Fibroblast of skin of right biceps (primary cell): ENCODE measurements around the gene VAC14.
A peak's percentile ranks its signal among the peaks of the same experiment; 100 is the strongest.
"Not testable (repeated sequence)": the region's sequence is repeated elsewhere in the genome, so short reads cannot be mapped to it uniquely, and the experiment has no call there.

Experiments
- DNase-seq: peaks from one replicate; pipeline ENCODE4 v3.0.0-alpha.2; 2013

Gene VAC14

GRCh38 chr16:70758786-70759185, 42.2 kb downstream of the VAC14 start:
- no peak for DNase-seq

DNA sequence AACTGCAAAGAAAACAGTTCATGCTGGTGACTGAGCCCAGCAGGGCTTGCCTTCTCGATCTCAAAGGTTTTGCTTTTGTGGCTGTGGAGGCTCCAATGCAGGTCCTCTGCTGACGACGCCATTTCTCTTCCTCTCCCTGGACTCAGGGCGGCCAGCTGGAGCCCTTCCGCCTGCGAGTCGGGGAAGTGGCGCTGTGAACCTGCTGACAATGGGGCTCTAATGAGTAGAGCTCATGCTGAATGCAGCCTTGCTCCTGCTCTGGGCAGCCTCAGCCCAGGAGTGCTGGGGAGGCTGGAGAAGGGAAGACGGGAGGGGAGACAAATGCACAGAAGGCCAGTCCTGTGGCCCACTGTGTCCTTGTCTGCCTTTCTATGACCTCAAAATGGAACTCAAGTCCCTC, 43.8 kb downstream of the VAC14 start:
- no peak for DNase-seq

DNA sequence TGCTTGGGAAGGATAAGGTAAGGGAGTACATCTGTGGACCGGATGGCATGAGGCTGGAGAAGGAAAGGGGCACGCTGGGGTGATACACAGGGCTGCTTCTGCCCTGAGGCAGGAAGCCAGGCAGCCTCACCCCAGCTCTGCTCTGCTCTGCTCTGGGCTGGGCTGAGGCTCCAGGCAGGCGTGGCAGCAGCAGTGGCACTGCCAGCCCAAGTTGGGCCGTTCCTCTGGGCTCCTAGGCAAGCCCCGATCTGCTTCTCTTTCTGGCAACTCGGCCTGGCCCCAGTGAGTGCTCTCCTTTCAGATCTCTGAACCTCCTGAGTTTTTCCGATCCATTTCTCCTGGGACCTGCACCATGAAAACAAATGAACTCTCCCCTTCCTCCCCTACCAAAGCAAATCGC, 44.9 kb downstream of the VAC14 start:
- no peak for DNase-seq

DNA sequence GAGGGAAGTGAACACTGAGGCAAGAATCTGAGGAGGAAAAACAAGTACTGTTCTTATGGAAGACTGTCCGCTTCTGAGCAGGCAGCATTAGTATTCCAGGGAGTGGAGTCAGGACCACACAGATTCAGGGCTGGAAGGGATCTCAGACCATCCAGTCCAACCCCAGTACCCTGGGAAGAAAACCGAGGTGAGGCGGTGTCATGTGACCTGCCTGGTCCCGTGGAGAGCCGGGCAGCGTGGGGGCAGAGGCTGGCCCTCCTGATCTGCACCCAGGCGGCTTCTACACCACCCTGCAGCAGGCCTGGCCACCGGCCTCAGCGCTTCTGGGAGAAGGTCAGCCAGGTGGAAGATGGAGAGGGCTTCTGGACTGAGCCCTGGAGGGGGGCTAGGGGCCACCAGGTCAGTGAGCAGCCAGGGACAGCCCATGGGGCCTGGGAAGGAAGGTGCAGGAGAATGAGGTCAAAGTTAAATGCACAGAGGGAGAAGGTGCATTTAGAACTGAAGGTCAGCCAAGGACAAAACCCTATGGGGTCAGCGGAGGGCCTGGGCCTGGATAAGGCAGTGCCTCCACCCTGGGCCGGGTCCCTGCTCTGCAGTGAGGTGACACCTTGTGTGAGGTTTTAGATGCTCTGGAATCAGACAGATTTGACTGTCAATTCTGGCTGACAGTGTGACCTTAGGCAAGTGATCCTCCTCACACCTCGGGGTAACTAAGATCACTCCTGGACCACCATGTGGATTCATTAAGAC, 45.9 kb downstream of the VAC14 start:
- no peak for DNase-seq

- DNase-seq: no peak
Observed at GRCh38 chr16:70754371-70754770, 46.6 kb downstream of the VAC14 start.

GRCh38 chr16:70753694-70754325, 47.1 kb downstream of the VAC14 start:
- no peak for DNase-seq

DNA sequence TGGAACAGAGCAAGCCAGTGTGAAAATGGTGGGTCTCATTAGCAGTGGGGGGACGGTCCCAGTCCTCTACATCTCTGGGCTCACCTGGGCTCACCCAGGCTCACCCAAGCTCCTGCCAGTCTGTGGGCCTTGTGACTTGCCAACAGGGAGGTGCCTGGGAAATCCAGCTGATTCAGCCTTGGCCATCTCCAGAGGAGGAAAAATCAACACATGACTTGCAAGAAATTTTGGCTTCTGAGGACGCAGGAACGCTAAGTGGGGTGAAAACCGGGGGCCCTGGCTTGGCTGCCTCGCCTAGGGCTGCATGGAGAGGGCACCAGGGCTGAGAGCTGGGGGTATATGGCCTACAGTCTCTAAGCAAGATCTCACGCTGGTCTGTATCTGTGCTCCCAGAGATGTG, 47.7 kb downstream of the VAC14 start:
- no peak for DNase-seq

- DNase-seq: no peak
Observed at GRCh38 chr16:70752426-70752825, 48.5 kb downstream of the VAC14 start.

DNA sequence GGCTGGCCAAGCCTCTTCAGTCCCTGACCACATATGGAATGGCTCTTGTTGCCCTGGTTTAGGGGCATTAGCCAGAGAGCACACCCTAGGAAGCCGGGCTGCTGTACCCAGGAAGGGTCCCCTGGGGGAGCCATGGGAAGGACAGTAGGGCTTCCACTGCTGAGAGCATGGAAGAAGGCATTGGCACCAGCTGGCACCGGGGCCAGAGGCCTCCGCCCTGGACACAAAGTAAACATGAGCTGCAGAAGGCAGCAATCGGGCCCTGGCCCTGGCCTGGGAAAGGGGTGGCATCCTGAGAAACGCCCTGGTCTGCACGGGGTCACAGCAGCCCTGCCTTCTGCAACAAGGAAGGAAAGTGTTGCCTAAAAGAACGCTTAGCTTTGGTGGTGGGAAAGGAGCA, 49.4 kb downstream of the VAC14 start:
- DNase-seq: no peak

- peak; percentile 69 for DNase-seq
Observed at GRCh38 chr16:70750893-70751467, 50.0 kb downstream of the VAC14 start.

GRCh38 chr16:70749681-70750601, 51.0 kb downstream of the VAC14 start:
- DNase-seq: no peak

GRCh38 chr16:70749006-70749678, 51.8 kb downstream of the VAC14 start:
- no peak for DNase-seq

DNA sequence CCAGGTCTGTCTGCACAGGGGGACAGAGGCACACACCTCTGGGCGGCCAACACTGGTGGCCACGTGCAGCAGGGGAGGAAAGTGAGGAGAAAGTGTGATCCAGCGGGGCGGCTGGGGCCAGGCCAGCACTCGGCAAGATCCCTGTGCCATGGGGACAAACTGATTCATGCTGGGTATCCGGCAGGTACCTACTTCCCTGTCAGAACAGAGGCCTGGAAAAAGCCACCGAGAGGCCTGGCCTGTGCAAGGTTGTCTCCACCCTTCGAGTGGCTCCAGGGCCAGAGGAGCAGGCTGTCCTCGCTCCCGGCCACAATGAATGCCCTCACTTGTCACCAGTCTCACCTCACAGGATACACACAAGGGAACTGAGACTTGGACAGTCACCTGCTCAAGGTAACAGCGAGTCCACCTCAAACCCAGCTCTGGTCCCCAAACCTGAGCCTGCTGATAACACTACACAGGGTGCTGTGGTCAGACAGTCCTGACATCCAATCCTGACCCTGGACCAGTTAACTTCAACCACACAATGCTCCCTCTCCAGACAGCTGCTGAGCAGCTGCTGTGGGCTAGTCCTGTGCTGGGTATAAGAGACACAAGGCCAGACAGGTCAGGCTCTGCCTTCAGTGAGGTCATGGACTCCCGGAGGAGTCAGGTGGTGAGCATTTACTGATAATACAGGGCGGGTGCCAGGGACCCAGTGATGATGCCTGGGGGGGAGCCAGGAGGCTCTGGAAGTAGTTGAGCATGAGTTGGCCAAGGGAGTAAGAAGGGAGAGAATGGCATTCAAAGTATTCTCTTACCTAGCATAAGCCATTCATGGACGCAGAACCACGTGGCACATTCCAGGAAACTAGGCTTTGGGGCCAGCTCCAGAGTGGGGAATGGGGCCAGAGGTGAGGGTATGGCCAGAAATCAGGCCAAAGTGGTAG, 53.0 kb downstream of the VAC14 start:
- no peak for DNase-seq

- DNase-seq: peak; percentile 76
Observed at GRCh38 chr16:70746708-70747424, 54.1 kb downstream of the VAC14 start.

DNA sequence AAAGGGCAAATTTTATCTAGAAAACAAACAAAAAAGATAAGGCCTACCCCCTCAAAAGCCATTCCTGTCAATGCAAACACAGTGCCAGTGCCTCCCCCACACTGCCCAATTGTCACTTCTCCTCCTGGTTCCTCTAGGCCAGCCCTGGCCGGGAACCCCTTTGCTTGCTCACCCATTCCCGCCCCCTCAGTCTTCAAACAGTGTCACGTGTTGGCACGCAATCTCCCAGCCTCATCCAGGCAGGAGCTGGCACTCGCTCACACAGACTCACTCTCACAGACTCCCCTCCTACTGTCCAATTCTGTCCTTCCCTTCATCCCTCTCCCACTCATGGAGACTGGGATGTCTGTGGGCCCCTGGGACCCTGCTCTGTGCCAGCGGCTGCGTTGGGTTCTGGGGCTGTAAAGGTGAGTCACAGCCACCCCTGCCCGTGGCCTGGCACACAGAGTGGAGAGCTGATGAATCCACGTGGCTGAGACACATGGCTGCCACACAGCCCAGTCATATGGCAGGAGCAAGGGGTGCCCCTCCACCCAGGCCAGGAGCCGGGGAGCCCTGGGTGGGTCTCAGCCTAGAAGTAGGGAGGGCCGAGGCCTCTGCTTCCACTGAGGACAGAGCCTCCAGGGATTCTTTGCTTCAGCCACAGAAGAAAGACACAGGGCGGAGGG, 54.8 kb downstream of the VAC14 start:
- peak; percentile 64 for DNase-seq

DNA sequence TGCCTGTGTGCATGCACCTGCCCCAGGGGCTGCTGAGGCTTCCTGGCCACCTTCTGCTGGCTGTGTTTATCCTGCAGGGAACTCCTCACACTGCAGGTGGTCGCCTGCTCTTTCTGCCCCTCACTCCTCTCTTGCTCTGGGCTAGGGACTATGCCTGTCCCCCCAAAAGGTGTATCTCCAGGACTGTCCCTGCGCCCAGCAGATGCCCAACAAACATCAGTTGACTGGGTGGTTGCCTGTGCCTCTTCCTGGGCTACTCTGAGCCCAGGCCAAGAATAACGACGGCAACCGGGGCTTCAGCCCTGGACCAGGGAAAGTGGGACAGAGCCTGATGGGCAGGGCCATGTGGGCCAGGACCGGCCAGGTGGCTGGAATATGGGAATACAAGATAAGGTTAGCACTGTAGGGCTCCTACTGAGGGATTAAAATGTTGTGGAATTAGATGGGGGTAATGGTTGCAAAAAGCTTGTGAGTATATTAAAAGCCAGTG, 55.4 kb downstream of the VAC14 start:
- no peak for DNase-seq

DNA sequence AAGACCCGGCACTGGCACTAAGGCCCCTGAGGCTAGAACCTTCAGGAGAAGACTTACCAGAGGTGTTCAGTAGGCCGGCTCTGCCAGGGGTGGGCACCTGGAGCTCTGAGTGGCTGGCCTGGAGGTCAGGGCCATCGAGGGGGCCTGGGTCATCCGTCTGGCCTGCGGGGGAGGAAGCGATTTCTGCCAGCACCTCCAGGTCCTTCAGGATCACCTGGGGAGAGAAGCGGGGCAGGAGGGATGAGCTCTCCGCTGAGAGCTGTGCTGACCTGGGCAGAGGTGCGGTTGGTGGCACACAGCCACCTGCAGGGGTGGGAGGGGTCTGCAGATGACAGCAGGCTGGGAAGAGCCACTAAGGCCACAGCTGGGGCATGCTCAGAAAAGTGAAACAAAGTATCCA, 56.6 kb downstream of the VAC14 start:
- DNase-seq: no peak

- DNase-seq: no peak
Observed at GRCh38 chr16:70743791-70744190, 57.2 kb downstream of the VAC14 start.

- DNase-seq: not testable (repeated sequence)
Observed at GRCh38 chr16:70742967-70743366, 58.0 kb downstream of the VAC14 start.

DNA sequence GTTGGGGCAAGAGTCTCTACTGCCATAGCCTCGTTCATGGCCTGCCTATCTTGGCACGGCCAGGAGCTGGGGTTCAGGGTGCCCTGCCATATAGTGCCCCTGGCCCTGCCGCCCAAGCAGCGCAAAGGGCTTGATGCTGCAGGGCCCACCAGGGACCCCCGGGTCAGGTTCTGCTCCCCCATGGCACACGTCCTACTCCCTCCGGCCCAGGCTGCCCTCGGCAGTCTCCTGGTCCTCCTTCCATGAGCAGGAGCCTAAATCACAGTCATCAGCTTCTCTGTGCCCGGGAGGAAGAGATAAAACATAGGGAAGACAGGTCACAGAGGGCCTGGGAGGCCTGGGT, 59.2 kb downstream of the VAC14 start:
- no peak for DNase-seq
